Upper lobe of left lung (tissue), 4 donors: Measurements from ENCODE around the gene HOXA6.

Source experiments
- CTCF ChIP-seq, 6 experiments: fragments of 450-650 bp in 4 of 6; fragments of 200-600 bp in 2 of 6; sonication (generic) in 2 of 6; IDR thresholded peaks; one replicate each; pipeline ENCODE4 v1.5.1; 2016 to 2019; ENCODE audit warnings: antibody characterized with exemption in 6 of 6
- EP300 ChIP-seq, 4 donors: sonication (generic); formaldehyde crosslinking; IDR thresholded peaks; one replicate each; pipeline ENCODE4 v1.5.1; 2017; ENCODE audit warnings: antibody characterized with exemption in 4 of 4, control low read depth in 2 of 4
- POLR2A ChIP-seq, 4 donors: fragments of 450-650 bp; IDR thresholded peaks; one replicate each; pipeline ENCODE4 v1.5.1; 2016 to 2017; ENCODE audit warnings: antibody characterized with exemption in 4 of 4, mild to moderate bottlenecking in 2 of 4

- TF ChIP-seq CTCF (IDR thresholded peaks at IDR 0.05) (peak in 5 of 6 experiments; percentile 26 to 59 (median 46)), POLR2A (IDR thresholded peaks at IDR 0.05) (no peak), EP300 (IDR thresholded peaks at IDR 0.05) (no peak)
Measured at GRCh38 chr7:27129729-27130539, 17.6 kb downstream of the HOXA6 start.
